ENCODE measurements around the gene ABLIM2.

Gene ABLIM2

GRCh38 chr4:8041868-8042267 is 116.7 kb downstream of the ABLIM2 start:
- H3K4me3 ChIP-seq (ENCODE audit: low read depth, low read length): no peak overlapping the region
- DNase-seq (ENCODE audit: low read depth): no peak
- no peak for TF ChIP-seq CTCF (IDR thresholded peaks at IDR 0.05; ENCODE audit: control insufficient read depth, extremely low read depth, insufficient read depth)

GRCh38 chr4:8041172-8041571 is 117.4 kb downstream of the ABLIM2 start:
- DNase-seq (ENCODE audit: low read depth): no peak
- no peak for TF ChIP-seq CTCF (IDR thresholded peaks at IDR 0.05; ENCODE audit: control insufficient read depth, extremely low read depth, insufficient read depth)
- no peak overlapping the region for H3K4me3 ChIP-seq (ENCODE audit: low read depth, low read length)

- no peak for DNase-seq (ENCODE audit: low read depth)
- no peak overlapping the region for H3K4me3 ChIP-seq (ENCODE audit: low read depth, low read length)
- TF ChIP-seq CTCF (IDR thresholded peaks at IDR 0.05; ENCODE audit: control insufficient read depth, extremely low read depth, insufficient read depth): no peak
Measured at GRCh38 chr4:8040607-8041006, 118.0 kb downstream of the ABLIM2 start.

GRCh38 chr4:8039853-8040252 is 118.8 kb downstream of the ABLIM2 start:
- no peak for TF ChIP-seq CTCF (IDR thresholded peaks at IDR 0.05; ENCODE audit: control insufficient read depth, extremely low read depth, insufficient read depth)
- H3K4me3 ChIP-seq (ENCODE audit: low read depth, low read length): no peak overlapping the region
- no peak for DNase-seq (ENCODE audit: low read depth)

GRCh38 chr4:8039290-8039689 is 119.3 kb downstream of the ABLIM2 start:
- TF ChIP-seq CTCF (IDR thresholded peaks at IDR 0.05; ENCODE audit: control insufficient read depth, extremely low read depth, insufficient read depth): no peak
- no peak for DNase-seq (ENCODE audit: low read depth)
- no peak overlapping the region for H3K4me3 ChIP-seq (ENCODE audit: low read depth, low read length)

GRCh38 chr4:8038719-8039251 is 119.8 kb downstream of the ABLIM2 start:
- H3K4me3 ChIP-seq (ENCODE audit: low read depth, low read length): no peak overlapping the region
- no peak for TF ChIP-seq CTCF (IDR thresholded peaks at IDR 0.05; ENCODE audit: control insufficient read depth, extremely low read depth, insufficient read depth)
- no peak for DNase-seq (ENCODE audit: low read depth)

GRCh38 chr4:8038083-8038482 is 120.5 kb downstream of the ABLIM2 start:
- no peak for DNase-seq (ENCODE audit: low read depth)
- H3K4me3 ChIP-seq (ENCODE audit: low read depth, low read length): no peak overlapping the region
- TF ChIP-seq CTCF (IDR thresholded peaks at IDR 0.05; ENCODE audit: control insufficient read depth, extremely low read depth, insufficient read depth): no peak
